ENCODE data around the gene CLDN10. TPM values are rescaled to one million over a fixed set of nuclear protein-coding genes. Genes with fewer than 3 reads are reported as not detected.

CLDN10 gene
- total and polyA plus RNA-seq, 2 experiments from 2014 or later: 0.83 to 2.4 TPM

- WGBS (ENCODE audit: low lambda C conversion rate, missing lambda C conversion rate): 75% methylated on average over 4 of the region's 4 CpGs
- Histone ChIP-seq H3K4me3 (no peak overlapping the region), H3K9me2 (replicated peaks; ENCODE audit: insufficient read depth) (no peaks in the 10 kb centered on the region), H2AFZ (no peak overlapping the region), H3K79me2 (no peaks in the 10 kb centered on the region), H3K4me2 (no peak overlapping the region), H3K27ac (no peak overlapping the region), H3K9me3 (ENCODE audit: low read depth) (no peaks in the 10 kb centered on the region), H3K27me3 (no peaks in the 10 kb centered on the region), H3K4me1 (ENCODE audit: insufficient read depth) (no peaks in the 10 kb centered on the region), H4K20me1 (ENCODE audit: insufficient read depth, poor library complexity, severe bottlenecking) (no peaks in the 10 kb centered on the region), H3K36me3 (replicated peaks; ENCODE audit: insufficient read depth, low read depth) (no peaks in the 10 kb centered on the region)
- TF ChIP-seq CTCF (IDR thresholded peaks at IDR 0.05; ENCODE audit: poor library complexity): no peak
- TF ChIP-seq EZH2phosphoT487 (IDR thresholded peaks at IDR 0.05; ENCODE audit: low read depth, severe bottlenecking, unreplicated experiment): no peak
- DNase-seq (ENCODE audit: low spot score): no peak
These were observed 46.5 kb upstream of the CLDN10 start for GRCh38 chr13:95505986-95506385.

- H3K27me3 ChIP-seq: no peaks in the 10 kb centered on the region
- DNase-seq (ENCODE audit: low spot score): no peak
- WGBS (ENCODE audit: low lambda C conversion rate, missing lambda C conversion rate): 53% methylated on average over 1 of the region's 1 CpG
- no peaks in the 10 kb centered on the region for H3K4me1 ChIP-seq (ENCODE audit: insufficient read depth)
- no peaks in the 10 kb centered on the region for H3K79me2 ChIP-seq
- H3K9me2 ChIP-seq (replicated peaks; ENCODE audit: insufficient read depth): no peaks in the 10 kb centered on the region
- no peak overlapping the region for H3K4me2 ChIP-seq
- no peak overlapping the region for H2AFZ ChIP-seq
- H3K27ac ChIP-seq: no peak overlapping the region
- TF ChIP-seq EZH2 (IDR thresholded peaks at IDR 0.05; ENCODE audit: borderline replicate concordance) (no peak), CTCF (IDR thresholded peaks at IDR 0.05; ENCODE audit: poor library complexity) (no peak), EZH2phosphoT487 (IDR thresholded peaks at IDR 0.05; ENCODE audit: low read depth, severe bottlenecking, unreplicated experiment) (no peak)
- H3K4me3 ChIP-seq: no peak overlapping the region
- no peaks in the 10 kb centered on the region for H4K20me1 ChIP-seq (ENCODE audit: insufficient read depth, poor library complexity, severe bottlenecking)
- H3K9me3 ChIP-seq (ENCODE audit: low read depth): no peaks in the 10 kb centered on the region
- H3K36me3 ChIP-seq (replicated peaks; ENCODE audit: insufficient read depth, low read depth): no peaks in the 10 kb centered on the region
These were observed 44.5 kb upstream of the CLDN10 start for GRCh38 chr13:95507991-95508390.

GRCh38 chr13:95508996-95509395 is 43.5 kb upstream of the CLDN10 start:
- DNase-seq (ENCODE audit: low spot score): no peak
- H3K4me2 ChIP-seq: no peak overlapping the region
- no peaks in the 10 kb centered on the region for H4K20me1 ChIP-seq (ENCODE audit: insufficient read depth, poor library complexity, severe bottlenecking)
- H3K36me3 ChIP-seq (replicated peaks; ENCODE audit: insufficient read depth, low read depth): no peaks in the 10 kb centered on the region
- no peaks in the 10 kb centered on the region for H3K27me3 ChIP-seq
- H3K27ac ChIP-seq: no peak overlapping the region
- no peak overlapping the region for H3K4me3 ChIP-seq
- H3K79me2 ChIP-seq: no peaks in the 10 kb centered on the region
- no peak overlapping the region for H2AFZ ChIP-seq
- TF ChIP-seq EZH2phosphoT487 (IDR thresholded peaks at IDR 0.05; ENCODE audit: low read depth, severe bottlenecking, unreplicated experiment) (no peak), CTCF (IDR thresholded peaks at IDR 0.05; ENCODE audit: poor library complexity) (no peak), EZH2 (IDR thresholded peaks at IDR 0.05; ENCODE audit: borderline replicate concordance) (no peak)
- H3K4me1 ChIP-seq (ENCODE audit: insufficient read depth): no peaks in the 10 kb centered on the region
- H3K9me2 ChIP-seq (replicated peaks; ENCODE audit: insufficient read depth): no peaks in the 10 kb centered on the region
- no peaks in the 10 kb centered on the region for H3K9me3 ChIP-seq (ENCODE audit: low read depth)
